ENCODE data around the gene DENND10.
"Not testable (repeated sequence)": the region's sequence is repeated elsewhere in the genome, so short reads cannot be mapped to it uniquely, and the experiment has no call there.

Gene DENND10, protein sequence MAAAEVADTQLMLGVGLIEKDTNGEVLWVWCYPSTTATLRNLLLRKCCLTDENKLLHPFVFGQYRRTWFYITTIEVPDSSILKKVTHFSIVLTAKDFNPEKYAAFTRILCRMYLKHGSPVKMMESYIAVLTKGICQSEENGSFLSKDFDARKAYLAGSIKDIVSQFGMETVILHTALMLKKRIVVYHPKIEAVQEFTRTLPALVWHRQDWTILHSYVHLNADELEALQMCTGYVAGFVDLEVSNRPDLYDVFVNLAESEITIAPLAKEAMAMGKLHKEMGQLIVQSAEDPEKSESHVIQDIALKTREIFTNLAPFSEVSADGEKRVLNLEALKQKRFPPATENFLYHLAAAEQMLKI

DNA sequence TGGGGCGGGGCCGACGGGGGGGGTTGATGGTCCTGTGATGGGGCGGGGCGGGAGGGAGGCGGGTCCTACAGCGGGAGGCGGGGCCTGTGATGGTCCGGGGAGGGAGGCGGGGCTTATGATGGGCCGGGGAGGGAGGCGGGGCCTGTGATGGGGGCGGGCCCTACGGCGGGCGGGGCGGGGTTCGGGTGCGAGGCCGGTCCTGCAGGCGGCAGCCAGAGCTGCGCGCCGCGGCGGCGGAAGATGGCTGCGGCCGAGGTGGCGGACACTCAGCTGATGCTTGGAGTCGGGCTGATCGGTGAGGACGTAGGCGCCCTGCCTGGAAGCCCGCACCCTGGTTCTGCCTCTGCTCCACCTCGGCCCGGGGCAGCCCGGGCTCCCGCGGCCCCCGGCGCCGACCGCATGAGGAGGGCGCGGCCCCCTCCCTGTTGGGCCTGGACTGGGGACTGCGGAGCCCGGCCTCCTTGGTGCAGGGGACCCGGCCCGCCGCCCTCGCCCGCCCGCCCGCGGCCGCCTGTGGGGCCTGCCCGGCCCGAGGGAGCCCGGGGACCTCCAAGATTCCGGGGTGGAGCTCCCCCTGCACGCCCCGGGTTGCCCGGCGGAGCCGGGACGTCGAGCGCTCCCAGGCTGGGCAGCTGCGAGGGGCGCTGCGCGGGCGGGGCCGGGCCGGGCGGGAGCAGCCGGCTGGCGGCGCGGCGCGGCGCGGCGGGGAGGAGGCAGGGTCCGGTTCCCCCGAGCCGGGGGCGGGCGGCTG lies at the start of gene DENND10:
Gene DENND10, plus strand, starts transcription at position 211 of the 751 bp plus-strand sequence. Its CDS starts 30 bp downstream, at position 241.
- peak; percentile 67 for DNase-seq (ENCODE audit: low read depth)

DNA sequence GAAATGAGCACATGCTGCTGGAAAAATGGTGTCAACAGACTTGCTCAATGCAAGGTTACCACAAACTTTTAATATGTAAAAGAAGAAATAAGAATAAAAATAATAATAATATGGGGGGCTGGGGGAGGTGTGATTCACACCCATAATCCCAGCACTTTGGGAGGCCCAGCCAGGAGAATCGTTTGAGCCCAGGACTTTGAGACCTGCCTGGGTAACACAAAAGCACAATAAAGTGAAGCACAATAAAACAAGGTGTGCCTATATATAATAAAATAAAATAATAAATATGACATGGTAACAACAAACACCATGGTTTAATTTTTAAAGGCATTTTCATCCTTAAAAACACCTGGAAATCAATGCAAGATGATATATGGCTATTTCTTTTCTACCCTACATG lies 48.4 kb upstream of the DENND10 start:
- DNase-seq (ENCODE audit: low read depth), result no peak

DNA sequence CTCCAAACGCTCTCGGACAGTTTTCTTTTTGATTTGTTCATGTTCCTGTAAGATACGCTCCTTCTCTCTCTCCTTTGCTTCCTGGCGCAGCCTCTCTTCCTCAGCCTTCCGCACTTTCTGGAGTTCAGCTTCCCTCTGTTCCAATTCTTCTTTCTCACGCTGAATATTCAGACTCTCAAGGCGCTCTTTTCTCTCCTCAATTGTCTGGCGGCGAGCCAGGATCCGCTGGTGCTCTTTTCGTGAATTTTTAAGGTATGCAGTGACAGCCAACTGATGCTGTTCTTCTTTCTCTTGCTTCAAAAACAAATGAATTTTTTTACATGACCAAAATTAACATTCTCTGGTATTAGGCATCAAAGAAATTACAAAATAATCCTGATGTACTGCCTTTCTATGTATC lies 45.9 kb upstream of the DENND10 start:
- DNase-seq (ENCODE audit: low read depth), result no peak

DNA sequence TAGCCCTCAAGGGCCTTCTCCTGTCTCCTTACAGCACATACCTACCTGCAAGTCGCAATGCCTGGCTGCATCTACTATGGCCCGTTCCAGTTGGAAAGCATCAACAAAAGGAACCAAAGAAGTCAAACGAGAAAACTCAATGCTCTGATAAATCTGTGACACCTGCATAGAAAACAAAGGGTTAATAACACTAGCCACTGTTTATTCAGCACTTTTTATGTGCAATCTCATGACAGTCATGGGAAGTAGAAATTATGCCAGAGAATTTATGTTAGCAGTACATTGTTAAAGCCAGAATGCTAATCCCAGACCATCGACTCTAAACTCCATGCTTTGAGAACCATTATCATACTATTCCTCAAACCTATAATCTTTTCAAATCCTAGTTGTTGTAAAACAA lies 44.4 kb upstream of the DENND10 start:
- no peak for DNase-seq (ENCODE audit: low read depth)

DNA sequence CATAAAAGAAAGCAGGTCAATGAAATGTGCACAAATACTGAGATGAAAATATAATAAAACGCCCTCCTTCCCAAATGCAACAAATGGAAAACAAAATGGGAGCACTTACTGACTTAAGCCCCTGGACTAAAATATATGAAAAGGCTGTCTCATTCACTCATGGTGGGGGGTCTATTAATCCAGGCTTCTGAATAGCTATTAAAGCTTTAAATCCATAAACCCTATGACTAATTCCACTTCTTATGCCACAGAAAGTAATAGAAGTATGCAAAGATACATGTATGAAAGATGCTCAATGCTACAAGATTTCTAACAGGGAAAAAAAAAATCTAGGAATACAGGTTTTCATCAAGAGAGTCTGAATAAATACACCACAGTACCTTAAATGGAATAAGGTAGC lies 43.8 kb upstream of the DENND10 start:
- DNase-seq (ENCODE audit: low read depth), result no peak

DNA sequence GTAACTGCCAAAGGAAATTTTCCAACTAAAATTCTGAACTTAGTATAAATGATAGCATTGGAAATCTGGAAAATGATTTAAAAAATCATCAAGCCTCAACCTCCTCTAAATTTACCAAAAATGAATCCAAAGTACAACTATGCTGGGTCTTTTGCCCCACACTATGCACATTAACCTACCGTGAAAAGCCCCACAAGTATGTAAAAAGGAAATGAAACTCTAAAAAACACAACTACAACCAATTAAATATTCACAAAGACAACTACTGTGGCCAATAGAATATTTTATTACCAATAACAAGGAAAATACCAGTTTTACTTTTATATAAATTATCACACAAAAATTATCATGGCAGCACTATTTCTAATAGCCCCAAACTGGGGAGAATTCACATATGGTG lies 42.6 kb upstream of the DENND10 start:
- no peak for DNase-seq (ENCODE audit: low read depth)

DNA sequence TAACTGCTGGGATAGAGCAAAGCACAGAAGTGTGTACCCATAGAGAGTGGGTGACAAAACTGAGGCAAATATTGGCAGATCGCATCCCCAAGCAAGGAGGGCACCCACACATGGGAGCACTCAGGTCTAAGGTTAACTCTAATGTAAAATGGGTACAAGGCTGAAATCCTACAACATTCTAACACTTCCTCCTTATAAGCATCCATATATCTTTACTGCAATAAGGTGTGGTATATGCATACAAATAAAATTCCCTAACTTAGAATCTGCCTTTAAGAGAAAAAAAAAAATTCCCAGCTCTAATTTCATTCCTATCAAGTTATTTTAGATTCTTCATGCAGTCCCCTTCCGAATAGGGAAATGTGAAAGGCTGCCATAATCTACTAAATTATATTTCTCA lies 42.0 kb upstream of the DENND10 start:
- DNase-seq (ENCODE audit: low read depth), result no peak

DNA sequence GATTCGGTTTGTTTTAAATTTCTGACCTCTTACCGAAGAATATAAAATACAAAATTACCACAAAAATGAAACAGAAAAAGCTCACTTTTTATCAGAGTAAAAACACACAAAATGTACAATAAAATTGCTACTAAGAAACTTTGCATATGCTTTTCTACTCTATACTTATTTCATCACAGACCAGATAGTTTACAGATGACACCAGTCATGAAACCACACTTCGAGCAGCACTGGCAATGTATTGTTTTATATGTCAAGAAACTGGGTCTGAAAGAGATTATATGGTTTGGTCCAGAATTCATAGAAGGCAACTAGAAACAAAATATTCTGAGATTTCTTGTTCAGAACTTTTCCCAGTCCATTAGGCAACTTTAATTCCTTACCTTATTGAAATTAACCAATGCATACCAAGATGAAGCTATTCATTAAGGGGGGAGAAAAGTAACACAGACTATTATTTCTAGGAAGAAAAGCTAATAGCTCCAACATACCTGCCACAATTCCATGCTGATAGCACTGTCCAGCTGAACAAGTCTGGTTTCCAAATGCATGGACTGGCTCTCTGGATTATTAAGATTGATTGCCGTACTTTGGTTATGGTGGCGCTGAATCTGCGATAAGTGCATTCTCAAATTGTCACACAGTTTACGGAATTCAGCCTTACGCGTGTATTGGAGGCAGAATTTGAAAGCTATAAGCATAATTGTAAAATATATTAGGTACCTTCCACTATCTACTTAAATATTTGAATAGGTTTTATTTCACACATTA lies 33.3 kb upstream of the DENND10 start:
- no peak for DNase-seq (ENCODE audit: low read depth)

DNA sequence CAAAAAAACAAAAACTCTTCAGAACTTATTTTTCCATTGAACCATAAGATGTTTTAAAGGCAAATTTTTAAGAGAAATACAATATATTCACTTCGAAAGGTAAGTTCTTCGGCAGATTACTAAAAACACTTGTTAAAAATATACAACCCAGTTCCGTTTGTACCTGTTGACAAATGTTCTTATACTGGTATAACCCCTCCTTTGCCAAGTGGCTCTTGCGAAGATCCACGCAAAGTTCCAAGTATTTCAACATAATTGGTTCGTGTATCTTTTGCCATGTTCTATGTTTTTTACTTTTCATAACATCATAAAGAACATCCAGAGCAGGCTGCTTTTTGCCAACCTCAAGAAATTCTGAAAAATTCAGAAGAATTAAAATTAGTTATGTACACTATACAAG lies 30.3 kb upstream of the DENND10 start:
- no peak for DNase-seq (ENCODE audit: low read depth)

DNA sequence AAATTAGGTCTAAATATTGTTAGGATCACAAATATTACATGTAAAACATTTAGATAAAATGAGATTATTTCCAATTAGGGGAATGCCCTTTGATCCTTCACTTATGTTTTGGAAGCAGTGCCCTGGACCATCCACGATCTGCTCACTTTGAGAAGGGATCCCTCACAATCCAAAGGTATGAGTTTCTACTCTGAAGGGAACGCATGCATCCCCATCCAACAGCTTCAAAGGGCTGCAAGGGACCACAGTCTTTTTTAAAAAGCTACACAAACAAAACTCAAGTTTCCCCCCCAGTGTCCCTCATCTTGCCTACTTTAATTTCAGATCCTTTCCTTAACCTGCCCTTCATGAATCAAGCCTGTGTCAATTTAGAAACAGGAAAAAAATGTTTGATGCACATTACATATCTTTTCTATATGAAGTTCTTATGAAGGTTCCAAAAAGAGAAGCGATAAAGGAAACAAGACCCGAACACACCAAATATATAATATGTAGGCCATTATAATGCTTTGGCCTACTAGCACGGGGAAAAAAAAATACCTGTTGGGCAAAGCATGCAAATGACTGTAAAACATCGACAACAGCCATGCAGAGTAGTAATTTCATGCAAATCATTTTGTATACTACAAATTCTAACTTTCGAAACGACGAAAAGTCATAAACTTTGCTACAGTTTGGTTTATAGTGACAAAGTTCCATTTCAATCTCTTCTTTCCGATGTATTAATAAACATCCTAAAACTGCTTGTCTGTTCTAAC lies 25.3 kb upstream of the DENND10 start:
- no peak for DNase-seq (ENCODE audit: low read depth)

DNA sequence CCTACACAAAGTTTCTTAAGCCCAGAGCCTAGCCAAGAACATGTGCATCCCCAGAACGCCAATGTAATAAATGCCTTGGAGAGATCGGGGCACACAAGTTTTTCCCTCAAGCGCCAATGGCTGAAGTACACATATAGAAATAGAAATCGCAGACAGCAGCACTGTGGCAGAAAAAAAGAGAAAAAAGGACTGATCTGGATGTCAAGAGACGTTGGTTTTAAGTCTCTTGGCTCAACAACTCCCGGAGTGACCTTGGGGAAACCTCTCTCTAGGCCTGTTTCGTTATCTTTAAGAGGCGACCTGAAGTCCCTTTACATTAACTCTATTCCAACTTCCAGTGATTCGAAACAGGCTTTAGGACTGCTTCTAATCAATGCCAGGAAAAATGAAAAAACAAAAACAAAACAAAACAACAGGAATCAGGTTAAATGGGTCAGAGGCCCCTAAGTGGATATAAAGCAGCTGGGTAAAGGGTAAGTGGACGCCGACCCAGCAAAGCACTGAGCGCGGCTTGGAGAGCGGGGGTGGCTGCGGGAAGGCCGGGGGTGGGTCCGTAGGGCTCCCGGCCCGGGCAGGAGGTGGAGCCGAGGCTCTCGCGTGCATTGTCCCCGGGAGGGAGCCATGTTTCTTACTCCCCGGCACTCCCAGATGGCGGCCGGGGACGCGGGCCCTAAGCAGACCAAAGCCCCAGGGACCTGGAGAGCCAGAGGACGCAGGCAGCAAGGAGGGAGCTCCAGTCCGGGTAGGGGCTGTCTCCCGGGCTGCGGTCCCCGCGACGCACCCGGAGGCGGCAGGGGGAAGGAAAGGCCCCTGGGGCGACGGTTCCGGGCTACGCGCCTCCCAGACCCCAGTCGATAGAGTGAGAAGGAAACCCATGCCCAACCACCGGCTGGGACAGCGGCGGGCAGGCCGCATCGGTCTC lies 24.1 kb upstream of the DENND10 start:
- DNase-seq (ENCODE audit: low read depth), result peak; percentile 78

DNA sequence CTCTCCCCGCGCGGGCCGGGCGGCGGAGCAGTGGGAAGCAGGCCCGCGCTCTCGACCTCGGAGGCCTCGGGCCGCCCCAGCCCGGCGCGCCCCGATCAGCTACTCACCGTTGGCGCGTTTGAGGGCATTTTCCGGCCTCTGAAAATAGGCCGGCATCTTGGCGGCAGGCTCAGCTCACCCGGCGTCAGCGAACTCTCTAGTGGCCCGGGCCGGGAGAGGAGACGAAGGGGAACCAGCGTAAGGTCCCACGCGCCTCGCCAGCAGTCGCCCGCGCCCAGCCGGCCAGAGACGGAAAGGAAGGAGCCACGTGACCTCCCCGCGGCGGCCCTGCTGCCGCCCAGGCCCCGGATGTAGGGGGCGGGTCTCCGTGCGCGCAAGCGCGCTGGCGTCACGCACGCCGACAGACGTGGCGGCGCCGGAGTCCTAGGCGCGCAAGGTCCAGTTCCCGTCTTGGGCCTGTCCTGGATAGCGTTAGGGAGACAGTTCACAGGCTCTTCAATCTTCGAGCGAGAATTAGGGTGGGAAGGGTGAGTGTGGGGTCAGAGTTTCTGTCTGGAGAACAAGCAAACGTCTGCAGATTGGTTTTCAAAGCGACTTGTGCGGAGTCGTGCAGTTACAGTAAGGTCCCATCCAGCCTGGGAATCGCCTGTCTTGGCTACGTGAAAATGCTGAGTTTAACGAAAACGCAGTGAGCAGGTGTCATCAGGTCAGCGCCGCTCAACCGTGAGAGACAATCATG lies 23.2 kb upstream of the DENND10 start, which contains the start of gene EIF3A:
Gene EIF3A, minus strand, starts transcription at position 297 of the 739 bp plus-strand sequence. Its CDS starts 141 bp downstream, at position 156.
- DNase-seq (ENCODE audit: low read depth), result peak; percentile 85

DNA sequence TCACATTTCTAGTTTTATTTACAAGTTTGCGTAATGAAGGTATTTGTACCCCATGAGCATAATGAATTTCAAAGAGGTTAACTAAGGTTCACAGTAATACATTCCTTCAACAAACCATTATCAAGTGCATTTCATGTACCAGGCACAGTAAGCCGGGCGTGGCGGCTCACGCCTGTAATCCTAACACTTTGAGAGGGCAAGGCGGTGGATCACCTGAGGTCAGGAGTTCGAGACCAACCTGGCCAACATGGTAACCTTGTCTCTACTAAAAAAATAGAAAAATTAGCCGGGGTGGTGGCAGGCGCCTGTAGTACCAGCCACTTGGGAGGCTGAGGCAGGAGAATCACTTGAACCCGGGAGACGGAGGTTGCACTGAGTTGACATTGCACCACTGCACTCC lies 19.0 kb upstream of the DENND10 start:
- DNase-seq (ENCODE audit: low read depth), result no peak

DNA sequence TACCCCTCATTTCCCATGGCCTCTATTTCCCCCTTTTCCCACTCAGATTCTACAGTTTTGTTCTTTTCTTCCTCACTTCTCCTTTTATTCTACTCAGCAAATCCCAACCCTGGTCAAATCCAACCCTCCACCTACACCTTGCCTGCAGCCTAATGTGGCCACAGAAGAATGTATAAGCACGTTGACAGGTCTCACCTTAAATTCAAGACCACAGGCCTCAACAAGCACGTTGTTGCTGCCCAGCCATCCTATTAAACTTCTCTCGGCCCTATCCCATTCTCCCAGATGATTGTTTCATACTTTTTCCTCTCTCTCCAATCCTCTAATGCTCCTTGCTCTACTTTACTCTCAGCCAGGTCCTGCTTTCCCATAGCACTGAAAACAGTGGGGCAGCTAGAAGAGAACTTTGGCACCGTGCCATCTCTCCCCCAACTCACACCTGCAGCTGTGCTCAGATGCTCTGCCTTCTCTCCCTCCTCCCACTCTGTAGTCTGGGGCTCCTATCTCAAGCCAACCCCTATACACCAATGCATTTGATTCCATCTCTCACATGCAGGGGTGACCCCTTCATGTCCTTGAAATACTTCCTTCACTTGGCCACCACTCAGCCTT lies 16.5 kb upstream of the DENND10 start:
- DNase-seq (ENCODE audit: low read depth), result no peak

DNA sequence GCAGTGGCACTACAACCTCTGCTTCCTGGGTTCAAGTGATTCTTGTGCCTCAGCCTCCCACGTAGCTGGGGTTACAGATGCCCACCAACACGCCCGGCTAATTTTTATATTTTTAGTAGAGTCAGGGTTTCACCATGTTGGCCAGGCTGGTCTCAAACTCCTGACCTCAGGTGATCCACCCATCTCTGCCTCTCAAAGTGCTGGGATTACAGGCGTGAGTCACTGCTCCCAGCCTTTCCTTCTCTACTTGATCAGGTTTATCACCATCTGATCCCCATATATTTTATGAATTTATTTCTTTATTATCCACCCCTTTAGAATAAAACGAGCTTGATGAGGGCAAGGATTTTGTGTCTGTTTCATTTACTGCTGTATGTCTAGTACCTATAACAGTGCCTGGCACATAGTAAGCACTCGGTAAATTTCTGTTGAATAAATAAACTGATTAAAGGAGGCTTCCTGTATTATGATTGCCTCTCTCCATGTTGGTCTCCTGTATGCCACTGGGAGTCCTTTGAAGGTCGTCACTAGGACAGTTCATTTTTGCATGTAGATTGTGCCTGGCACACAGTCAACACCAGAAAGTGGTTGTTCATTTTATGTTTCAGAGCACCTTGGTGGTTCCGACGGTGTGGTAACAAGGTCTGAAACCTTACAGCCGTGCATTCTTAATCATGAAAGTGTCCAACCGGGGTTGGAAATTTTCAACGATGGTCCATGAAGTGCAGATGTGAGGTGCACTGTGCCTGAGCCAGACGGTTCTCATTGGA lies 13.7 kb upstream of the DENND10 start:
- no peak for DNase-seq (ENCODE audit: low read depth)

DNA sequence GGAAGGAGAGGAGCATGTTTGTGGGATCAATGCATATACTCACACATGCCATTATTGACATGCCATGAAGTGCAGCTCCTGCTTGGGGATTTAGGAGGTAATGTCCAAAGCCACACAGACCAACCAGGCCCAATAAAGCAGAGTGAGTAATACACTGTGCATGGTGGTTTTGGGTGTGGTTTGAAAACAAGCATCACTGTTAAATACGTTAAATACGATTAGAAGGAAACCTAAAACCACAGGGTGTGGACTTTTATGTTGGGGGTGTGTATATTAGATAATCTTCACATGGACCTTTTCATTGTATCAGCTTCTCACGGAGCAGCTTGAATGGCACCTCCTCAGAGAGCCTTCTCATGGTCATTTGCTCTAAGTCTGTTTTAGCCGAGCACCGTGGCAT lies 12.9 kb upstream of the DENND10 start:
- peak; percentile 41 for DNase-seq (ENCODE audit: low read depth)

DNA sequence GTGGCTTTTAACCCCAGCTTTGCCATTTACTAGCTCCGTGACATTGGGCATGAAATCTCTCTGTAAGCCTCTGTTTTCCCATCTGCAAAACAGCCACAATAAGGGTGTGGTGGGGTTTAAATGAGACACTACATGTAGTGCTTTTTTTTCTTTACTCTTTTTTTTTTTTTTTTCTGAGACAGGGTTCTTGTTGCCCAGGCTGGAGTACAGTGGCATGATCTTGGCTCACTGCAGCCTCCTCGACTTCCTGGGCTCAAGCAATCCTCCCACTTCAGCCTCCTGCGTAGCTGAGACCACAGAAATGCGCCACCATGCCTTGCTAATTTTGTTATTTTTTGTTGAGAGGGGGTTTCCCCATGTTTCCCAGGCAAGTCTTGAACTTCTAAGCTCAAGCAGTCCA lies 8.3 kb upstream of the DENND10 start:
- DNase-seq (ENCODE audit: low read depth), result no peak

DNA sequence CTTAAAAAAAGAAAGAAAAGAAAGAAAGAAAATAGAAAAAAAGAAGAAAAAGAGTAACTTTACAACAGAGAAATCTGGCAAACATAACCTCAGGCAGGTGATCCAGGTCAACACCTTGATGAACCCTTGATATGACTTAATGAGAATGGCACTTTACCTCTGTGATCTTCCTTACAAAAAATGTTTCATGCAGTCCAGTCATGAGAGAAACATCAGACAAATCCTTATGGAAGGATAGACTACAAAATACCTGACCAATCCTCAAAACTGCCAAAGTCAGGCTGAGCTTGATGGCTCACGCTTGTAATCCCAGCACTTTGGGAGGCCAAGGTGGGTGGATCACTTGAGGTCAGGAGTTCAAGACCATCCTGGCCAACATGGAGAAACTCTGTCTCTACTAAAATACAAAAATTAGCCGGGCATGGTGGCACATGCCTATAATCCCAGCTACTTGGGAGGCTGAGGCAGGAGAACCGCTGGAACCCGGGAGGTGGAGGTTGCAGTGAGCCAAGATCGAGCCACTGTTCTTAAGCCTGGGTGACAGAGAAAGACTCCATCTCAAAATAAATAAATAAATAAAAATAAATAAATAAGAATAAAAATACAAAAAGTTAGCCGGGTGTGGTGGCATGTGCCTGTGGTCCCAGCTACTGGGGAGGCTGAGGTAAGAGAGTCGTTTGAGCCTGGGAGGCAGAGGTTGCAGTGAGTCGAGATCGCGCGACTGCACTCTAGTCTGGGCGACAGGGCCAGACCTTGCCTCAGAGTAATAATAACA lies 7.1 kb upstream of the DENND10 start:
- DNase-seq (ENCODE audit: low read depth), result not testable (repeated sequence)
